ENCODE data around the gene EEFSEC. TPM values are rescaled to one million over a fixed set of nuclear protein-coding genes. Genes with fewer than 3 reads are reported as not detected.
A peak's percentile ranks its signal among the peaks of the same experiment; 100 is the strongest.

EEFSEC gene
- polyA plus RNA-seq, 3 donors from 2014 or later, result 14.5 to 26.9 (median 26.1) TPM

GRCh38 chr3:128218548-128219257 is 65.4 kb downstream of the EEFSEC start:
- no peak for DNase-seq
- H3K27ac Mint-ChIP-seq, result no peak overlapping the region
- peaks cover 6 to 14% (median 10%) of the 10 kb centered on the region in 3 donors for H3K36me3 Mint-ChIP-seq
- H3K9me3 Mint-ChIP-seq, result peaks cover 0 to 10% (median 7%) of the 10 kb centered on the region in 6 donors
- H3K27me3 Mint-ChIP-seq (ENCODE audit: low read depth in 3 of 3), result peaks cover 0 to 2% (median 0%) of the 10 kb centered on the region in 3 donors
- peaks cover 0 to 2% of the 10 kb centered on the region in 2 donors for H3K4me1 Mint-ChIP-seq
- no peak overlapping the region for H3K4me3 Mint-ChIP-seq

GRCh38 chr3:128221328-128221727 is 68.0 kb downstream of the EEFSEC start:
- no peak for DNase-seq
- no peak overlapping the region for H3K4me3 Mint-ChIP-seq
- H3K36me3 Mint-ChIP-seq, result peaks cover 6 to 18% (median 15%) of the 10 kb centered on the region in 3 donors
- peaks cover 0 to 4% of the 10 kb centered on the region in 2 donors for H3K4me1 Mint-ChIP-seq
- peaks cover 0 to 10% (median 7%) of the 10 kb centered on the region in 6 donors for H3K9me3 Mint-ChIP-seq
- peaks cover 0 to 2% (median 0%) of the 10 kb centered on the region in 3 donors for H3K27me3 Mint-ChIP-seq (ENCODE audit: low read depth in 3 of 3)
- no peak overlapping the region for H3K27ac Mint-ChIP-seq

GRCh38 chr3:128222796-128223385 is 69.6 kb downstream of the EEFSEC start:
- no peak overlapping the region for H3K4me3 Mint-ChIP-seq
- H3K9me3 Mint-ChIP-seq, result peaks cover 0 to 10% (median 7%) of the 10 kb centered on the region in 6 donors
- no peak overlapping the region for H3K27ac Mint-ChIP-seq
- no peak for DNase-seq
- H3K4me1 Mint-ChIP-seq, result peaks cover 0 to 3% of the 10 kb centered on the region in 2 donors
- peaks cover 0 to 2% (median 0%) of the 10 kb centered on the region in 3 donors for H3K27me3 Mint-ChIP-seq (ENCODE audit: low read depth in 3 of 3)
- peaks cover 6 to 18% (median 15%) of the 10 kb centered on the region in 3 donors for H3K36me3 Mint-ChIP-seq

DNA sequence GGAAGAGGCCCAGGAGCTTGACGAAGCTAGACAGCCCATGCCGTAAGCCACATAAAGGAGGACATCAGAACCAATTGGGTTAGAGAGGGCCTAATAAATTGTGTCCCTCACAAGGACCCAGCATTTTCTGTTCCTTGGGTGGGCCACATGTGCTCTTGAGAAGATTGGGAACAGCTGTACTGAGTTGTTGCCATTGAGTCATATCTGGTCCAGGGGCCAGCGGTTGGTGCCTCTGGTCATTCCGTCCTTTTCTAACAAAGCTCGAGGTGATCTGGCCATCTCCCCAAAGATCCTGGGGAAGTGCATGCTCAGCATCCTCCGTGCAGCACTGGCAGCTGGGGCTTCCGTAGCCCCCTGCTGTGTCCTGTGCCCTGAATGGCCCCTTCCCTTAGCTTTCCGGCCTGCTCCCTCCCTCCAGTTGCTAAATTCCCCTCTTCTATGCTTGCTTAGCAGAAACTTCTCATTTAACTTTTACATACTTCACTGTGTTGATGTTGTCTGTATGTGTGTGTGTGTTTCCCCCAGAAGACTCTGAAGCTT is 73.0 kb downstream of the EEFSEC start:
- no peak for DNase-seq
- Mint-ChIP-seq H3K27ac (no peak overlapping the region), H3K4me3 (no peak overlapping the region), H3K36me3 (peaks cover 2 to 13% (median 7%) of the 10 kb centered on the region in 3 donors), H3K9me3 (peaks cover 0 to 10% (median 6%) of the 10 kb centered on the region in 6 donors), H3K27me3 (ENCODE audit: low read depth in 3 of 3) (no peaks in the 10 kb centered on the region), H3K4me1 (peaks cover 0 to 6% of the 10 kb centered on the region in 2 donors)

GRCh38 chr3:128226795-128227395 is 73.6 kb downstream of the EEFSEC start:
- Mint-ChIP-seq H3K36me3 (peaks cover 0 to 13% (median 5%) of the 10 kb centered on the region in 3 donors), H3K4me3 (no peak overlapping the region), H3K27ac (no peak overlapping the region), H3K9me3 (peaks cover 0 to 10% (median 6%) of the 10 kb centered on the region in 6 donors), H3K4me1 (peaks cover 0 to 6% of the 10 kb centered on the region in 2 donors), H3K27me3 (ENCODE audit: low read depth in 3 of 3) (no peaks in the 10 kb centered on the region)
- no peak for DNase-seq

DNA sequence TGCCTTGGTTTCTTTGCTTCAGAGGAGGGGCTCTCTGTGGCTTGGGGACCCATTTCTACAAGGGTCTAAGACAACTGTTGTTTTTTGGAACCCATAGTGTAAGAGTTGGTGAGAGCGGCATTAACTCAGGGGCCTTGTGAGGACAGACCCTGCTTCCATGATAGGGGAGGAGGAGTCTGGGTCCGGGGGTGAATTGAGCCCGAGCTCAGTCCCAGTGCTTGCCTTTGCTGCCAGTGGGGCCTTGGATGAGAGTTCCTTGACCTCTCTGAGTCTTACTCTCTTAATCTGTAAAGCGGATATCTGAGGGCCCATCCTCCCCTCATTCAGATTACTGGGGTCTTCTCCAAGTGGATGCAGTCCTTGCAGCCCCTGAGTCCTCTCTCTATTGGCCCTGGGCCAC is 74.2 kb downstream of the EEFSEC start:
- Mint-ChIP-seq H3K4me3 (no peak overlapping the region), H3K9me3 (peaks cover 0 to 9% (median 5%) of the 10 kb centered on the region in 6 donors), H3K27ac (peak overlapping the region in 1 of 6 donors; percentile 49), H3K36me3 (peaks cover 0 to 11% (median 5%) of the 10 kb centered on the region in 3 donors), H3K27me3 (ENCODE audit: low read depth in 3 of 3) (no peaks in the 10 kb centered on the region), H3K4me1 (peaks cover 0 to 6% of the 10 kb centered on the region in 2 donors)
- DNase-seq, result no peak

DNA sequence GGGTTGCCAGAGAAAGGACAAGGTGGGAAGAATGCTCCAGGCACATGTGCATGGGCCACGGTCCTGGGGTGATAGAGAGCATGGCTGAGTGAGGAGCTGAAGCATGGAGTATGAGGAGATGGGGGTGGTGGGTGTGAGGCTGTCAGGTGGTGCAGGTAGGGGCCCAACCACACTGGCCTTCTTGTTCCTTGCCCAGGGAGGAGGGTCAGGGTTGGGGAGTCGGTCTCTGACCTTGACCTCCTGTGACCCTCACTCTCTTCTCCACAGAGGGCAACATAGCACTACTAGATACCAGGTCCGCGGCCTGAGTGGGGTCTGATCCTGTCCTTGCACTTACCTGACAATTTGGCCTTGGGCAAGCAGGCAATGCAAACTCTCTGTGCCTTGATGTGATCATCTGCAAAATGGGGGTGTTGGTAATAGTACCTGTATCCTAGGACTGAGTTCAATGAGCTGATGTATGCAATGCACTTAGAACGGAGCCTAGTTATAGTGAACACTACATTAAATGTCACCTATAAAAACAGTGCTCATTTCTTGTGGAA is 75.2 kb downstream of the EEFSEC start:
- Mint-ChIP-seq H3K4me3 (no peak overlapping the region), H3K36me3 (peaks cover 0 to 5% (median 4%) of the 10 kb centered on the region in 3 donors), H3K9me3 (no peaks in the 10 kb centered on the region), H3K4me1 (peaks cover 0 to 6% of the 10 kb centered on the region in 2 donors), H3K27me3 (ENCODE audit: low read depth in 3 of 3) (no peaks in the 10 kb centered on the region), H3K27ac (no peak overlapping the region)
- DNase-seq, result no peak

- Mint-ChIP-seq H3K9me3 (no peaks in the 10 kb centered on the region), H3K4me1 (peaks cover 0 to 6% of the 10 kb centered on the region in 2 donors), H3K27ac (no peak overlapping the region), H3K36me3 (peaks cover 0 to under 1% (median under 1%) of the 10 kb centered on the region in 3 donors), H3K4me3 (no peak overlapping the region), H3K27me3 (ENCODE audit: low read depth in 3 of 3) (no peaks in the 10 kb centered on the region)
- no peak for DNase-seq
Observed at GRCh38 chr3:128229106-128229857, 76.0 kb downstream of the EEFSEC start.

GRCh38 chr3:128231606-128232005 is 78.3 kb downstream of the EEFSEC start:
- no peak for DNase-seq
- no peaks in the 10 kb centered on the region for H3K36me3 Mint-ChIP-seq
- no peaks in the 10 kb centered on the region for H3K9me3 Mint-ChIP-seq
- no peak overlapping the region for H3K27ac Mint-ChIP-seq
- H3K4me1 Mint-ChIP-seq, result peaks cover 0 to 8% of the 10 kb centered on the region in 2 donors
- no peaks in the 10 kb centered on the region for H3K27me3 Mint-ChIP-seq (ENCODE audit: low read depth in 3 of 3)
- no peak overlapping the region for H3K4me3 Mint-ChIP-seq

GRCh38 chr3:128232376-128233178 is 79.3 kb downstream of the EEFSEC start:
- Mint-ChIP-seq H3K9me3 (no peaks in the 10 kb centered on the region), H3K4me1 (peaks cover 0 to 10% of the 10 kb centered on the region in 2 donors), H3K27ac (no peak overlapping the region), H3K4me3 (no peak overlapping the region), H3K36me3 (no peaks in the 10 kb centered on the region), H3K27me3 (ENCODE audit: low read depth in 3 of 3) (no peaks in the 10 kb centered on the region)
- DNase-seq, result no peak

DNA sequence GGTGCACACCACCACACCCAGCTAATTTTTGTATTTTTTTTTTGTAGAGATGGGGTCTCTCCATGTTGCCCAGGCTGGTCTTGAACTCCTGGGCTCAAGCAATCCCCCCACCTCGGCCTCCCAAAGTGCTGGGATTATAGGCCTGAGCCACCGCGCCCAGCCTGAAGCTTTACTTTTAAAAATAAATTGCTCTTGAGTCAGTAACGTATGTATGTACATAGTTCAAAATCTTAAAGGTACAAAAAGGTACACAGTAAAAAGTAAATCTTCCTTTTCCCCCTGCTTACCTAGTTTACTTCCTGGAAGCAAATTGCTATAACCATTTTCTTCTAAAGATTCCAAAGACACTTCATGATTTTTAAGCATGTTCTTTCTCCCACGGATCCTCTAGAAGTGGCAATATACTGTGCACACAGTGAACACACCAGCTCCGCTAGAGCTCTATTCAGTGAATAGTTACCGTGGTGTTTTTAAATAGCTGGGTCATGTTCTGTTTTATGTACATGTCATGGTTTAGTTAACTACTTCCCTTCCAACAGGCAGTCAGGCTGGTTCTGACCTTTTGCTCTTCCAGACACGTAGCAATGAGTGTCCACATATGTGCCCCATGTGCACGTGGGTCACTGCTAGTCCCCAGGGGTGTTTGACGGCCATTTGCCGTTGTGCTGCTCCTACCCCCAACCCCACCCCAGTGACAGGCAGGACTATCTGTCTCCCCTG is 82.1 kb downstream of the EEFSEC start:
- no peak overlapping the region for H3K4me3 Mint-ChIP-seq
- no peaks in the 10 kb centered on the region for H3K27me3 Mint-ChIP-seq (ENCODE audit: low read depth in 3 of 3)
- H3K36me3 Mint-ChIP-seq, result no peaks in the 10 kb centered on the region
- H3K9me3 Mint-ChIP-seq, result no peaks in the 10 kb centered on the region
- H3K4me1 Mint-ChIP-seq, result peaks cover 0 to 5% of the 10 kb centered on the region in 2 donors
- no peak overlapping the region for H3K27ac Mint-ChIP-seq
- DNase-seq, result no peak

GRCh38 chr3:128236657-128237056 is 83.4 kb downstream of the EEFSEC start:
- Mint-ChIP-seq H3K4me1 (peaks cover 0 to 5% of the 10 kb centered on the region in 2 donors), H3K27me3 (ENCODE audit: low read depth in 3 of 3) (no peaks in the 10 kb centered on the region), H3K4me3 (no peak overlapping the region), H3K36me3 (no peaks in the 10 kb centered on the region), H3K27ac (no peak overlapping the region), H3K9me3 (no peaks in the 10 kb centered on the region)
- DNase-seq, result no peak

All from immature natural killer cell (primary cell).